GM11168 (cell line): ENCODE measurements around the gene CYS1.
"Not testable (repeated sequence)": the region's sequence is repeated elsewhere in the genome, so short reads cannot be mapped to it uniquely, and the experiment has no call there.

Source experiments
- in situ Hi-C: fragments of 300-500 bp; cut with MboI; formaldehyde crosslinking; loops from one replicate; pipeline ENCODE4 v1.12.0; 2022; ENCODE audit warnings: low sequenced_read_pairs; ENCODE audit not compliant: unreplicated experiment

CYS1 gene

GRCh38 chr2:10095175-10095574 lies 15.0 kb upstream of the CYS1 start:
- in situ Hi-C loops, result no loop called here

- in situ Hi-C loops, result no loop called here
These were observed 14.1 kb upstream of the CYS1 start for GRCh38 chr2:10094271-10094814.

DNA sequence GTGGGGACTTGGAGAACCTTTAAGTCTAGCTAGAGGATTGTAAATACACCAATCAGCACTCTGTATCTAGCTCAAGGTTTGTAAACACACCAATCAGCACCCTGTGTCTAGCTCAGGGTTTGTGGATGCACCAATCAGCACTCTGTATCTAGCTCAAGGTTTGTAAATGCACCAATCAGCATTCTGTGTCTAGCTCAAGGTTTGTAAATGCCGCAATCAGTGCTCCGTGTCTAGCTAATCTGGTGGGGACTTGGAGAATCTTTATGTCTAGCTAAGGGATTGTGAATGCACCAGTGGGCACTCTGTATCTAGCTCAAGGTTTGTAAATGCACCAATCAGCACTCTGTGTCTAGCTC lies 11.7 kb upstream of the CYS1 start:
- in situ Hi-C loops, result not testable (repeated sequence)

GRCh38 chr2:10091182-10091888 lies 11.1 kb upstream of the CYS1 start:
- in situ Hi-C loops, result no loop called here

- in situ Hi-C loops, result no loop called here
These were observed 9.5 kb upstream of the CYS1 start for GRCh38 chr2:10089565-10090190.

DNA sequence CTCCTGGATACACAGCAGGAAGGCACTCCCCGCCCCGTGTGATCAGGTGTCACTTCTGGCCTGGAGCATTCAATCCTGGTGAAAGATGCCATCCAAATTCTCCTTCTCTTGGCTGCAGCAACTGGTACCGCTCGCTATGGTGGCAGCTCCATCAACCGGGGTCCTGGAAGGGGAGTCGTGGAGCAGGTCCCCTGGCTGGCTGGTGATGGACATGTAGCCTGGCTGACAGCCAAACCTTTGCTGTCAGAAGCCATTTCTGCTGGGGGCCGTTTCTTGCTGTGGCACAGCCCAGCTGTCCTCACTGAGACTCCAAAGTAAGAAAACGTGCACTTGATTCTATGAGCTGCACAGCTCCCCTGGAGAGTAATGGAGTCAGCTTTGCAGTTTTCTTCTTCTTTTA lies 7.1 kb upstream of the CYS1 start:
- in situ Hi-C loops, result no loop called here

- in situ Hi-C loops, result no loop called here
These were observed 6.7 kb upstream of the CYS1 start for GRCh38 chr2:10086950-10087349.

DNA sequence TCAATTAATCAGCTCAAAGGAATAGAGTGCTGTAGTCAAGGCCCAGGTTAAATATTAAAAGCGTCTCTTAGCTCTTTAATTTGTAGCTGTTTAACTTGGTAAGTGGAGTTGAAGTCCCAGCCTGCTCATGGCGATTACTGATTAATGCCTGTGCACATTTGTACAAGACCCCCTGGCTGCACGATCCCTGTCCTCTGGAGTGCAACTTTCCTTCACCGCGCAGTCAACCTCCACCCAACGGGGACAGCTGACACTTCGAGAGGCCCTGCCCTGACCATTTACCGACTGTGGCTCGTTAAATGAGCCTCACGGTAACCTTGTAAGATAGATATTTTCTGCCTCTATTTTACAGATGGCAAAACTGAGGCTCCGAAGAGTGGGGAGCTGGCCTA lies 5.5 kb upstream of the CYS1 start:
- in situ Hi-C loops, result no loop called here

GRCh38 chr2:10085043-10085667 lies 4.9 kb upstream of the CYS1 start:
- in situ Hi-C loops, result no loop called here

DNA sequence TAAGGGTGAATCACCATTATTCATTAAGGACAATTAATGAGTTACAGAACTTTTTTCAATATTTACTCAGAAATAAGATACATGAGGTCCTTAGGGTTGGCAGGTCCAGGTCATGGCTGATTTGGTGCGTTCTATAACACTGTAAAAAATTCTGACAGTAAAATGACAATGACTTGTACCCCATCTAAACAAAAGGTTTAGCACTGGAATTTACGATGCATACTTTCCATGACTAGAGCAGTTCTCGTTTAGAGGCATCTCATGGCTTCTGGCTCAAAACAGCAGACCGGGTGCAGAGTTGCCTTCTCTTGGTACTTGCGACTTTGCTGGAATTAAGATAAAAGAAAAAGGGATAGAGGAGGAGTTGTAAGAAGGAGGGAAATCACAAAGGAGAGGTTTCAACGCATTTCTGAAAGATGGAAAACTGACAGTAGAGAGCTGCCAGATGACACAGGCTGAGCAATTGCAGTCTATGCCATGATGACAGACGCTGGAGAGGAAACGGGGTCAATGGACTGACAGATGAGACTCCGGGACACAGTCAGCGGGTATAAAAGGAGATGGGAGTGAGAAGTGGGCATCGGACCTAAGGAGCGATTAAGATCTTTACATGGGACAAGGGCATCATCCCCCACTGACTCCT lies 4.1 kb upstream of the CYS1 start:
- in situ Hi-C loops, result no loop called here

- in situ Hi-C loops, result no loop called here
These were observed 3.5 kb upstream of the CYS1 start for GRCh38 chr2:10083692-10084211.

- in situ Hi-C loops, result no loop called here
These were observed 2.8 kb upstream of the CYS1 start for GRCh38 chr2:10083046-10083445.

GRCh38 chr2:10080536-10081304 lies 509 bp upstream of the CYS1 start:
- in situ Hi-C loops, result no loop called here

DNA sequence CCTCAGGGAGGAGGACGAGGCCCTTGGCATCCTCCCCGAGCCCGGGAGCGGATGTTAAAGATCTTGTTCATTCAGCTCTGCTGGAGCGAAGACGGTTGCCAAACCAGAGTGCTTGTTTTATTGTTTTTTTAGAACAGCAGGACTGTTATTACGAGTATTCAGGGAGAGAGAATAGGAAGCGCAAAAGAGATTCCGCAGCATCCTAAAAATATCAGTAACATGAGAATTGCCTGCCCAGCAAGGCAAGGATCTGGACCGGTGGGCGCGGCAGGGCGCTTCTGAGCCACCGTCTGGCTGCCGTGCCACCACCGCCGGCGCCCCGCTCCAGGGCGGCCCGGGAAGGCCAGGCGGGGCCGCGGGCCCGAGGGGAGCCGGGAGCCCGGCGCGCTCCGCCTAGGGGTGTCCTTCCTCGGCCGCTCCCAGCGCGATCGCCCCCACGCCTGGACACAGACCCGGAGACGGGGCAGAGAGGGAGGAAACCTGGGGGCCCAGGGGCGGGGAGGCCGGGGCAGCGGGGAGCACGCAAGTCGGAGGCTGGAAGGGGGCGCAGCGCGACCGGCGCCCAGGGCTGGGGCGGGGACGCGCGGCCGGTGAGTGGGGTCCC lies 843 bp downstream of the CYS1 start:
- in situ Hi-C loops, result no loop called here

DNA sequence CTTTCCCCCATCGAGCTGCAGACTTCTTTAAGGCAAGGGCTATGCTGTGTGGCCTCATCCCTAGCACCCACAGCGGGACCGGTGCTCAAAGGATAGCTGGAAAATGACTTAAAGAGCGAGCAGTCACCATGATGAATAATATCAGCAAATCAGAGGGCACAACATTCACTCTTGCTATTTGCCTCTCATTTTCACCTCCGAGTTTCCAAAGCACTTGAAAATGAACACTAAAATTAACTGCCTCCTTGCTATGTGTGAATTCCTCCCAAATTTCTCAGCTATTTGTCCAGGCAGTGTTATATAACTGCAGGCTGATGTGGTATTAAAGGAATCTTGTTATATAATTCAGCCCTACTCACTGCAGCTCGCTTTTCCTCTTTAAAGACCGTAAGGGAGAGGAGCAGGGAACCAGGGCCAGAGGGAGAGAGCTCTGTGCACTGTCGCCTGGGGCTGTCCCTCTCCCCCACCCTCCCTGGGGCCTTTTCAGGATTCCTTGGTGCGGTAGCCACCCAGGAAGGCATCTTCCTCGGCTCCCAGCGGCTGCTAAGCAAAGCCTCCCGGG lies 1.4 kb downstream of the CYS1 start:
- in situ Hi-C loops, result no loop called here

DNA sequence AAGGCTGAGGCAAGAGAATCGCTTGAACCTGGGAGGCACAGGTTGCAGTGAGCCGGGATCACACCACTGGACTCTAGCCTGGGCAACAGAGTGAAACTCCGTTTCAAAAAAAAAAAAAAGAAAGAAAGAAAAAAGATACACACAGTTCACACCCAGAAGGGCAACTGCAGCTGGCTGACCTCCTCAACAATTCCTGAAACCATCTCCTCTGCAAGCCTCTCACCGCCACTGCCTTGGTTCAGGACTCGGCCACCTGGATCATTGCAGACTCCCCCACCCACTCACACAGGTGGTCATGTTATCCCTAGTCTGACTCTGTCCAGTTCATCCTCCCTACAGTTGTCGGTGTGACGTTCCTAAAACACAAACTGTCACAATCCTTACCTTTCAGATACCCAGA lies 2.2 kb downstream of the CYS1 start:
- in situ Hi-C loops, result no loop called here

GRCh38 chr2:10076988-10077527 lies 3.2 kb downstream of the CYS1 start:
- in situ Hi-C loops, result no loop called here

- in situ Hi-C loops, result no loop called here
These were observed 3.7 kb downstream of the CYS1 start for GRCh38 chr2:10076511-10076910.

- in situ Hi-C loops, result no loop called here
These were observed 4.5 kb downstream of the CYS1 start for GRCh38 chr2:10075571-10076209.
